Prostate gland (tissue), 2 donors: ENCODE results near the gene ATL3. TPM values are rescaled to one million over a fixed set of nuclear protein-coding genes. Genes with fewer than 3 reads are reported as not detected.

Experiments used
- DNase-seq: peaks from one replicate; pipeline ENCODE4 v3.0.0-alpha.2; 2019; ENCODE audit warnings: low spot score
- H3K27ac ChIP-seq, 2 donors: fragments of 200-600 bp; sonication (generic); 2 replicates each; pipeline ENCODE4 v1.5.1; 2017 to 2019
- H3K27me3 ChIP-seq: fragments of 200-600 bp; sonication (generic); replicated peaks from 2 replicates; pipeline ENCODE4 v1.5.1; 2019; ENCODE audit not compliant: insufficient read depth
- H3K36me3 ChIP-seq, 2 donors: fragments of 200-600 bp; sonication (generic); 1 replicate in 1 of 2; 2 replicates in 1 of 2; pipeline versions ENCODE4 v1.5.1 to v1.8.1; 2017 to 2019
- H3K4me1 ChIP-seq: fragments of 200-600 bp; sonication (generic); replicated peaks from 2 replicates; pipeline ENCODE4 v1.5.1; 2019
- H3K4me3 ChIP-seq, 2 donors: fragments of 200-600 bp; sonication (generic); 2 replicates each; pipeline ENCODE4 v1.5.1; 2017 to 2019
- H3K9me3 ChIP-seq: fragments of 200-600 bp; sonication (generic); 2 replicates; pipeline ENCODE4 v1.5.1; 2017
- CTCF ChIP-seq, 4 experiments: fragments of 200-600 bp in 2 of 4; fragments of 450-650 bp in 2 of 4; sonication (generic) in 2 of 4; IDR thresholded peaks; 1 replicate in 3 of 4; 2 replicates in 1 of 4; pipeline ENCODE4 v1.5.1; 2016 to 2019; ENCODE audit warnings: antibody characterized with exemption in 4 of 4, mild to moderate bottlenecking in 2 of 4, moderate library complexity in 2 of 4
- POLR2A ChIP-seq: fragments of 450-650 bp; IDR thresholded peaks from one replicate; pipeline ENCODE4 v1.6.1; 2016; ENCODE audit warnings: antibody characterized with exemption, mild to moderate bottlenecking
- POLR2AphosphoS5 ChIP-seq: sonication (generic); formaldehyde crosslinking; IDR thresholded peaks from one replicate; pipeline ENCODE4 v1.6.1; 2017; ENCODE audit warnings: antibody characterized with exemption
- whole genome bisulfite sequencing: methylation state at CpG from one replicate; pipeline ENCODE4 v1.1.5; 2018; 5-methylcytosine and 5-hydroxymethylcytosine counted together
- intact Hi-C: fragments of 100-400 bp; cut with DNase I; formaldehyde crosslinking; loops from one replicate; pipeline ENCODE4 v1.14.2; 2022
- total RNA-seq, 2 donors: library from RNA; depleted of rRNA; stranded (reverse); fragments of >200 nt; gene quantifications; one replicate each; pipeline ENCODE4 v1.1.0, GENCODE V29; 2016

ATL3 gene
- total RNA-seq, 2 donors from 2014 or later, result 46.7 to 64.3 TPM

- no peak for DNase-seq
- no peaks in the 10 kb centered on the region for H3K27me3 ChIP-seq
- no peaks in the 10 kb centered on the region for H3K4me1 ChIP-seq
- no peak overlapping the region for H3K4me3 ChIP-seq
- intact Hi-C loops, result no loop called here
- TF ChIP-seq CTCF (IDR thresholded peaks at IDR 0.05) (no peak), POLR2A (no peak), POLR2AphosphoS5 (no peak)
- no peaks in the 10 kb centered on the region for H3K36me3 ChIP-seq
- no peaks in the 10 kb centered on the region for H3K9me3 ChIP-seq
- H3K27ac ChIP-seq, result no peak overlapping the region
These were observed 44.9 kb upstream of the ATL3 start for GRCh38 chr11:63716046-63716445.

GRCh38 chr11:63713766-63714165 is 42.6 kb upstream of the ATL3 start:
- no peaks in the 10 kb centered on the region for H3K4me1 ChIP-seq
- no peak for DNase-seq
- H3K36me3 ChIP-seq, result no peaks in the 10 kb centered on the region
- H3K9me3 ChIP-seq, result no peaks in the 10 kb centered on the region
- intact Hi-C loops, result no loop called here
- no peak overlapping the region for H3K4me3 ChIP-seq
- WGBS, result 72% methylated on average over 2 of the region's 2 CpGs
- no peaks in the 10 kb centered on the region for H3K27me3 ChIP-seq
- no peak for TF ChIP-seq POLR2AphosphoS5
- no peak for TF ChIP-seq CTCF (IDR thresholded peaks at IDR 0.05)
- no peak for TF ChIP-seq POLR2A
- H3K27ac ChIP-seq, result no peak overlapping the region

GRCh38 chr11:63711838-63712237 is 40.7 kb upstream of the ATL3 start:
- H3K36me3 ChIP-seq, result no peaks in the 10 kb centered on the region
- H3K9me3 ChIP-seq, result no peaks in the 10 kb centered on the region
- H3K4me3 ChIP-seq, result no peak overlapping the region
- H3K27ac ChIP-seq, result no peak overlapping the region
- WGBS, result 85% methylated on average over 6 of the region's 6 CpGs
- no peaks in the 10 kb centered on the region for H3K27me3 ChIP-seq
- DNase-seq, result no peak
- no peak for TF ChIP-seq POLR2A
- TF ChIP-seq POLR2AphosphoS5, result no peak
- TF ChIP-seq CTCF (IDR thresholded peaks at IDR 0.05), result no peak
- H3K4me1 ChIP-seq, result no peaks in the 10 kb centered on the region
- intact Hi-C loops, result no loop called here

- Histone ChIP-seq H3K9me3 (no peaks in the 10 kb centered on the region), H3K4me1 (no peaks in the 10 kb centered on the region), H3K4me3 (no peak overlapping the region), H3K36me3 (no peaks in the 10 kb centered on the region), H3K27me3 (no peaks in the 10 kb centered on the region), H3K27ac (no peak overlapping the region)
- TF ChIP-seq POLR2A (no peak), CTCF (IDR thresholded peaks at IDR 0.05) (no peak), POLR2AphosphoS5 (no peak)
- WGBS, result 75% methylated on average over 11 of the region's 11 CpGs
- intact Hi-C loops, result no loop called here
- DNase-seq, result no peak
These were observed 39.5 kb upstream of the ATL3 start for GRCh38 chr11:63710476-63711217.

- H3K4me1 ChIP-seq, result no peaks in the 10 kb centered on the region
- intact Hi-C loops, result no loop called here
- H3K9me3 ChIP-seq, result no peaks in the 10 kb centered on the region
- no peak overlapping the region for H3K27ac ChIP-seq
- TF ChIP-seq POLR2A (no peak), CTCF (IDR thresholded peaks at IDR 0.05) (no peak), POLR2AphosphoS5 (no peak)
- no peak overlapping the region for H3K4me3 ChIP-seq
- 52% methylated on average over 3 of the region's 3 CpGs for WGBS
- no peaks in the 10 kb centered on the region for H3K36me3 ChIP-seq
- no peak for DNase-seq
- H3K27me3 ChIP-seq, result no peaks in the 10 kb centered on the region
These were observed 38.2 kb upstream of the ATL3 start for GRCh38 chr11:63709336-63709884.
